ENCODE data around the gene LRRC27. TPM values are rescaled to one million over a fixed set of nuclear protein-coding genes. Genes with fewer than 3 reads are reported as not detected.

Gene LRRC27
- total RNA-seq, 2 experiments from 2014 or later: 3.3 to 3.8 TPM

DNA sequence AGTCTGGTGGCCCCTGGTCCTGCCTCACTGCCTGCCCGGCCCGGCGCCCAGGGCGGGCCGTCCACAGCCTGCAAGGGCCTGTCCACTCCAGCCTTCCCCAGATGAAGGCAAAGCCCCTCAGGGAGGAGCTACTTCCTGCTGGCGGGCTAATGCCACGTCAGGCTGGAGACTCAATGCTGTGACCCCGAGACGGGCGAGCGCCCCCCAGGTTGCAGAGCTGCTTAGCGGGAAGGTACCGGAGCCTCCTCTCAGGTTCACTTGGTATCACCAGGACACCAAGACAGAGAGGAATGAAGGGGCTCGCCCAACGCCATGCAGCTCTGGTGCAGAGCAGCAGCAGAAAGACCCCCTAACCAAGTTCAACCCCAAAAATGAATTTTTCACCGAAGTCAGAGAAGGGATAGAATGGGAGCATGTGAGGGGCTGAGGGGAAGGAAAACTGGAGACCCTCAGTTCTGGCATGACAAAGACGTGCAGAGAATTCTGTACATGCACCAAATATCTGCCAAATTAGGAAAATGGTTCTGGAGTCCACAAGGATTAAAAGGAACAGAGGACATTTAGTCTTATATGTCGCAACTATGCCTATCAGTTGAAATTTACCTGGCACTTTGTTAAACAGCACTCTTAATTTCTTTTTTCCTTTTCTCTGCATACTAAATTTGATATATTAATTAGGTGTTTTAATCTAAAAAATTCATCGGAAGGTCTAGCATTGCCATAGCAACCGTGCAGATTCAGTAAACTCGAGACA, 27.1 kb upstream of the LRRC27 start:
- POLR2A ChIA-PET: no interaction called here
- Mint-ChIP-seq H3K4me3 (no peak overlapping the region), H3K36me3 (ENCODE audit: low read depth) (peaks cover 1% of the 10 kb centered on the region)

GRCh38 chr10:132305654-132306342, 26.2 kb upstream of the LRRC27 start:
- ChIA-PET POLR2A (no interaction called here), CTCF (no interaction called here)
- H3K4me3 Mint-ChIP-seq: peak overlapping the region; percentile 81
- no peaks in the 10 kb centered on the region for H3K9me3 Mint-ChIP-seq (ENCODE audit: insufficient read depth)
- ATAC-seq (no peak), DNase-seq (no peak)
- peaks cover 20% of the 10 kb centered on the region for H3K27me3 Mint-ChIP-seq (ENCODE audit: low read depth)
- no peak overlapping the region for H3K27ac Mint-ChIP-seq
- peaks cover 1% of the 10 kb centered on the region for H3K36me3 Mint-ChIP-seq (ENCODE audit: low read depth)
- peaks cover 8% of the 10 kb centered on the region for H3K4me1 Mint-ChIP-seq (ENCODE audit: low read depth)

More for the DNA sequence above, 27.1 kb upstream of the LRRC27 start:
- DNase-seq: no peak
- peaks cover 16% of the 10 kb centered on the region for H3K27me3 Mint-ChIP-seq (ENCODE audit: low read depth)
- no peaks in the 10 kb centered on the region for H3K9me3 Mint-ChIP-seq (ENCODE audit: insufficient read depth)
- H3K4me1 Mint-ChIP-seq (ENCODE audit: low read depth): peaks cover 9% of the 10 kb centered on the region
- no peak overlapping the region for H3K27ac Mint-ChIP-seq
- no peak for ATAC-seq
- CTCF ChIA-PET: no interaction called here

GRCh38 chr10:132306343-132306685, 25.7 kb upstream of the LRRC27 start:
- CTCF ChIA-PET: no interaction called here
- ATAC-seq (no peak), DNase-seq (no peak)
- Mint-ChIP-seq H3K4me1 (ENCODE audit: low read depth) (peaks cover 8% of the 10 kb centered on the region), H3K9me3 (ENCODE audit: insufficient read depth) (no peaks in the 10 kb centered on the region), H3K36me3 (ENCODE audit: low read depth) (peaks cover 1% of the 10 kb centered on the region), H3K27ac (no peak overlapping the region), H3K4me3 (peak overlapping the region; percentile 81), H3K27me3 (ENCODE audit: low read depth) (peaks cover 20% of the 10 kb centered on the region)
- POLR2A ChIA-PET: no interaction called here

GRCh38 chr10:132306864-132307751, 24.9 kb upstream of the LRRC27 start:
- Mint-ChIP-seq H3K27me3 (ENCODE audit: low read depth) (peaks cover 20% of the 10 kb centered on the region), H3K27ac (no peak overlapping the region), H3K4me1 (ENCODE audit: low read depth) (peaks cover 8% of the 10 kb centered on the region), H3K9me3 (ENCODE audit: insufficient read depth) (no peaks in the 10 kb centered on the region), H3K36me3 (ENCODE audit: low read depth) (peaks cover 1% of the 10 kb centered on the region), H3K4me3 (peak overlapping the region; percentile 81)
- POLR2A ChIA-PET: no interaction called here
- DNase-seq: peak; percentile 37
- peak; percentile 4 for ATAC-seq
- CTCF ChIA-PET: interaction anchor here (1.0 kb wide), 1 partner anchor 74 kb away, joined by 3 read pairs; no protein-coding TSS in a partner anchor

DNA sequence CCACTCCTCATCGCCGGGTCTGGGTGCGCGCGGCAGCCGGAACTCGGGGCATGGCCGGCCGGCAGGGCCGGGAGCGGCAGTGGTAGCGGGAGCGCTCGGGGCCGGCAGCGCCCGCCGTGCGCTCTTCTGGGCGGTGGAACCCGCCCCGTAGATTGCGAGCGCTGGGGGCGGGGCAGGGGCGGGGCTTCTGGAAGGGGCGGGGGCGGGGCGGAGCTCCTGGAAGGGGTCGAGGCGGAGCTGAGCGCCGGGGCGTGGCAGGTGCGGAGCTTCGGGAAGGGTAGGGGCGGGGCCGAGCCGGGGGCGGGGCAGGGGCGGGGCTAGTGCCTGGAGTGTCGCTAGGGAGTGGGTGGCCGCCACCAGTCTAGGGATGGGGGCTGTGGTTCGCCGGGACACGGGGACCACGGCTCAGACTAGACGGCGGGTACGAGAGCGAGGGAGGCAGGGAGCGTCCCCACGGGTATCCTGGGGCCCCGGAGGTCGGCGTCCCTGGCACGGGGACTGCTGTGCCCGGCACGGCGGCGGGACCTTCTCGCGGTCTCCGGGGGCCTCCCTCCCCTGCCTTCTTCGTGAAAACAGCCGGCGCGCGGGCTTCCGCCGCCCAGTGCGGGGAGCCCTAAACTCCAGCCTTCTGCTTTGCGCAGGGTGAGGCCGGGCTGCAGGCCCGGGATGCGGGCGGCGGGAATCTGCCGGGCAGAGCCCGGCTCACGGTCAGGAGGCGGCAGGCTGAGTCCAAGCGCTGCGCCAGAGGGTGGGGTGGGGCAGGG, 24.0 kb upstream of the LRRC27 start, which contains the start of gene STK32C:
Gene STK32C (minus strand): TSS at position 128 of the 764 bp plus-strand sequence. CDS start 117 bp downstream, at position 11.
- ChIA-PET CTCF (interaction anchor here (1.0 kb wide), 1 partner anchor 75 kb away, joined by 3 read pairs; no protein-coding TSS in a partner anchor), POLR2A (no interaction called here)
- ATAC-seq: peak; percentile 83
- peak; percentile 92 for DNase-seq
- no peak within 1 kb of the TSS for H3K27ac Mint-ChIP-seq
- H3K27me3 Mint-ChIP-seq (ENCODE audit: low read depth): peaks cover 20% of the 10 kb centered on the region
- peak within 1 kb of the TSS; percentile 81 for H3K4me3 Mint-ChIP-seq
- no peaks in the 10 kb centered on the region for H3K9me3 Mint-ChIP-seq (ENCODE audit: insufficient read depth)
- peaks cover 8% of the 10 kb centered on the region for H3K4me1 Mint-ChIP-seq (ENCODE audit: low read depth)
- peaks cover 1% of the 10 kb centered on the region for H3K36me3 Mint-ChIP-seq (ENCODE audit: low read depth)

DNA sequence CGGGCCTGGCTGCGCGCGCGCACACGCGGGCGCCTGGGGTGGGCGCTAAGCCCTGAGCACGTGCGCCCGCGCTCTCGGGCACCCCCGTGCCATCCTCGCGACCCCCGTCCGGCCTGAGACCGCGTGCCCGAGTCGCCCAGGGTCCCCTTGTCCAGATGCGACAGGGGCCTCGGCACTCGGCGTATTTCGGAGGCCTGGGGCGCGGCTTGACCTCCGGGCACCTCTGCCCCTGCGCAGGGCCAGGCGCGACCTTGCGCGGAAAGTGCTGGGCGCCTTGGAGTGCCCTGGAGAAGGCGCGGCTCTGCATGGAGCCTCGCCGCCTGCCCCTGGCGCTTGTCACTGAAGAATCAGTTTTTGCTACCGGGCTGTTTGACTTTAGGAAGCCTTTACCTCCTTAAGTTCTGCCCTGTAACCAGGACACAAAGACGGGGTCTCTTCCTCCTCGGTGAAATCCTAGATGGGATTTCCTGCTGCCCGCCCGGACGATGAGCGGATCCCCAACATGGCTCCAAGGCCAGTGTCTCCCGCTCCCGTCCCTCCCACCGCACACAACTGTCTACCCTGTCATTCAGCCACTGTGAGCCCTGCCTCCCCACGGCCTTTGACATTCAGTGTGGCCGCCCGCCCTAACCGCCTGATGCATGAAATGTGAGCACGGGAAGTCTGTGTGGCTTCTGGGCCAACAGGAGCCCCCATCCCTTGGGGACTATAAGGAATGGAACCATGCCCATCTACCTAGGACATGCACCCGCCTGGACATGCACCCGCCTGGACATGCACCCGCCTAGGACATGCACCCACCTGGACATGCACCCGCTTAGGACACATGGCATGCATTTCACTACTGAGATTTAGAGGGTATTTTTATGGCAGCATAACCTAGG, 23.2 kb upstream of the LRRC27 start:
- Mint-ChIP-seq H3K36me3 (ENCODE audit: low read depth) (peaks cover 1% of the 10 kb centered on the region), H3K4me1 (ENCODE audit: low read depth) (peaks cover 8% of the 10 kb centered on the region), H3K27me3 (ENCODE audit: low read depth) (peaks cover 19% of the 10 kb centered on the region), H3K9me3 (ENCODE audit: insufficient read depth) (no peaks in the 10 kb centered on the region), H3K4me3 (peak overlapping the region; percentile 58), H3K27ac (no peak overlapping the region)
- ATAC-seq (peak; percentile 1), DNase-seq (no peak)
- POLR2A ChIA-PET: no interaction called here
- CTCF ChIA-PET: interaction anchor here (1.0 kb wide), 1 partner anchor 76 kb away, joined by 3 read pairs; no protein-coding TSS in a partner anchor

- peak overlapping the region; percentile 12 for H3K4me3 Mint-ChIP-seq
- DNase-seq (no peak), ATAC-seq (no peak)
- no peak overlapping the region for H3K27ac Mint-ChIP-seq
- H3K4me1 Mint-ChIP-seq (ENCODE audit: low read depth): peaks cover 8% of the 10 kb centered on the region
- H3K9me3 Mint-ChIP-seq (ENCODE audit: insufficient read depth): no peaks in the 10 kb centered on the region
- peaks cover 21% of the 10 kb centered on the region for H3K27me3 Mint-ChIP-seq (ENCODE audit: low read depth)
- peaks cover 1% of the 10 kb centered on the region for H3K36me3 Mint-ChIP-seq (ENCODE audit: low read depth)
- ChIA-PET POLR2A (no interaction called here), CTCF (no interaction called here)
Observed at GRCh38 chr10:132309471-132309865, 22.5 kb upstream of the LRRC27 start.

DNA sequence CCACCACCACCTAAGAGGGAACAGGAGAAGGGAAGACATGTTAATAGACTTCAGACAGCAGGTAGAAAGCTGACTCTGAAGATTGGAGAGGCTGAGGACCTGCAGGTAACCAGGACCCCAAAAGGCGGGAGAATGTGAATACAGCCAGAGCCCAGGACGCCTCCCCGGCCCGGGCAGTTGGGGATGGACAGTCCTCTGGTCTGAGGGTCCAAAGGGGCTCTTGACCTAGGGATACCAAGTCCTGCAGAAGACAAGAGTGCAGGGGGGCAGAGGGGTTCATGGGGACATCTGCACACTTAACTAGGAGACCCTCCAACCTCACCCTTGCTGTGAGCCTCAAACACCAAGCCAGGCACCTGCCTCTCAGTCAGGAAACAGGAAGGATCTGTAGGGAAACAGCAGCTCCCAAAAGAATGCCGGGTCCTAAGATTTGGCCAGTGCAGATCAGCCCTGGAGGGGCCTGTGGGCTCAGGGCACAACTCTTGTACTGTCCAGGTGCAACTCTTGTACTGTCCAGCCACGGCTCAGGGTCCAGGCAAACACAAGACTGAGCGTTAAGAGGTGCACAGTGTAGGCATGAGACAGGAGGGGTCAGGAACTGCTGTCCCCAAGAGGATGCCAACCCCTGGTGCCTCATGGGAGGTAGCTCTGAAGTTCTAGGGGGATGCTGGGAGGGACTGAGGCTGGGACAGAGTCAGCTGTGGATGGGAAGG, 22.0 kb upstream of the LRRC27 start:
- ATAC-seq (no peak), DNase-seq (no peak)
- ChIA-PET POLR2A (no interaction called here), CTCF (no interaction called here)
- Mint-ChIP-seq H3K27me3 (ENCODE audit: low read depth) (peaks cover 23% of the 10 kb centered on the region), H3K4me3 (peak overlapping the region; percentile 12), H3K4me1 (ENCODE audit: low read depth) (peaks cover 8% of the 10 kb centered on the region), H3K9me3 (ENCODE audit: insufficient read depth) (no peaks in the 10 kb centered on the region), H3K36me3 (ENCODE audit: low read depth) (peaks cover 1% of the 10 kb centered on the region), H3K27ac (no peak overlapping the region)

DNA sequence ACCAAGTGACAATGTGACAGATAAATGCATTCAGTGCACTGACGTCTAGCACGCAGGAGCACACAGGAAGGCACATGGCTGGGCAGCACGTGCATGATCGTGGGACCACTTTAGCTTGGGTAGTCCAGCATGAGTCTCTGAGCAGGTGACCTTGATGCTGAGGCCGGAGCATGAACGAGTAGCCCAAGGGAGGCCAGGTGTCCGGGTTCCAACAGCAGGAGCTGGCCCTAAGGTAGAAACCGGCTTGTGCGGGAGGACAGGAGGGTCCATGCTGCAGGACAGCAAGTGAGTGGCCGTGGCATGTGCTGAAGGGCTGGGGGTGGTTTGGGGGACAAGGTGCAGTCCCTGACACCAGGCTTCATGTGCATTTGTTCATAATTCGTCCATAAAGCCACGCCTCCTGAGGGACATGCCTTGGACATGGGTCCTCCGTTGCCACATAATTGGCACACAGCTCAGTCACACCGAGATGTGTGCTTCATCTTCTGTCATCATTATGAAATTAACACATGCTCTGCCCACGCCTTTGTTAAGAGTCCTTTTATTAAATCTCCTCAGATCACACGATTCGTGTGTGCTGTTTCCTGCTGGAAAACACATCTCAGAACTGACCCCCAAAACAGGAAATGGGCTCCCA, 21.2 kb upstream of the LRRC27 start:
- Mint-ChIP-seq H3K4me3 (no peak overlapping the region), H3K27ac (no peak overlapping the region), H3K36me3 (ENCODE audit: low read depth) (peaks cover 1% of the 10 kb centered on the region), H3K9me3 (ENCODE audit: insufficient read depth) (no peaks in the 10 kb centered on the region), H3K4me1 (ENCODE audit: low read depth) (peaks cover 8% of the 10 kb centered on the region), H3K27me3 (ENCODE audit: low read depth) (peaks cover 27% of the 10 kb centered on the region)
- ChIA-PET POLR2A (no interaction called here), CTCF (no interaction called here)
- DNase-seq (no peak), ATAC-seq (no peak)

DNA sequence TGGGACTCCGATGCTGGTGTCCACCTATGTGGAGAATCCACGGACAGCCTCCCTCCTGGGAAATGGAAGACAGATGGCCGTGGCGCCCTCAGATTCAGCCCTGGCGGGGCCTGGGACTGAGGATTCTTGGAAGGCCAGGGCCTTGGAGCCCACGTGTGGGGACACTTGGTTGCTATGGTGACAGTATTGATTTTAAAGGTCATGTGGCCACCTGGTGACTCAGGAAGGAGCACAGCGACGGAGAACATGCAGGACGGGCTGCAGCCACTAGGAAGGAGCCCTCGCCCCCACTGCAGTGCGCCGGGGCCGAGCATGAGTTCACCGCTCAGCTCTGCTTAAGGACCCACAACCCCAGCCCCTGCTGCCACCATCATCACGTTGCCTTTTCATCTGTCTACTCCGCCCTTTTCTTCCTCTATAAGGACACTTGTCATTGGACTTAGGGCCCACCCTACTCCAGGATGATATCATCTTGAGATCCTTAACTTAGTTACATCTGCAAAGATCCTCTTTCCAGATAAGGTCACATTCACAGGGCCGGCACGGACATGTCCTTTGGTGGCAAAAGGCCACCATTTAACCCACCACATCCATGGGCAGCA, 20.6 kb upstream of the LRRC27 start:
- CTCF ChIA-PET: no interaction called here
- Mint-ChIP-seq H3K9me3 (ENCODE audit: insufficient read depth) (no peaks in the 10 kb centered on the region), H3K4me3 (no peak overlapping the region), H3K36me3 (ENCODE audit: low read depth) (peaks cover 1% of the 10 kb centered on the region), H3K27me3 (ENCODE audit: low read depth) (peaks cover 22% of the 10 kb centered on the region), H3K4me1 (ENCODE audit: low read depth) (peaks cover 6% of the 10 kb centered on the region), H3K27ac (no peak overlapping the region)
- POLR2A ChIA-PET: no interaction called here
- DNase-seq: no peak
- ATAC-seq: no peak
